Stimulated activated CD8-positive, alpha-beta memory T cell treated with anti-CD3 and anti-CD28 coated beads, Interleukin-7, amount 100 ng/mL, for 1 hour (primary cell): Measurements from ENCODE around the gene BCL2.

Experiments used
- DNase-seq, 2 donors: peaks; one replicate each; pipeline ENCODE4 v3.0.0-alpha.2; 2020; ENCODE audit warnings: low read depth in 2 of 2

BCL2 gene

DNA sequence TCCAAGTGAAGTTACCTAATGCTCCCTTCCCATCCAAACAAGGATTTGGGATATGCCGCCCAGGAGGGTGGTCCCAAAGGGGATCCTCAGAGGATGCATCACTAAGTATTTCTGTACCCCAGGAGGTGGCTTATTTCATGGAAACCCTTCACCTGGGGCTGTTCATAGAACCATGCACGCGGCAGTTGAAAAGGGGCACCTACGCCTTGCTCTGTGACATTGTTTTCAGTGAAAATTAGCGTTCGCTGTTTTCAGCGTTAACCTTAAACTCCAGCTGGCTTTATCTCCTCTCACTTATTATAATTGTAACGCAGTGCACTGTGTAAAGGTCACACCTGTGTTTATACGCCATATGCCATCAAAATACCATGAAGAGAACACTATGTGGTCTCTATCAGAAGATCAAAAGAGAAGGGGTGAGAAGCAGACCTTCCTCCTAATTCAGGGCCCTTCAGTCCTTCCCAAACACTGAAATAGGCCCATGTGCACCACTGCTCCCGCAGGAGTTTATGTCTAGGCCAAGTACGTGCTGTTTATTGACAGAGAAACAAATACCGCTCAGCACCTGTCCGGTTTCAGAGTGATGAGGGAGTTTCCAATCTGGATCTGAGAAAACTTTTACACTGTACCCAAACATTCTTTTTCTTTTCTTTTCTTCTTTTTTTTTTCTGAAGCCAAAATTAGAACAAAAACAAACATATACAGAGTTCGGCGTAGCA is 162.1 kb downstream of the BCL2 start:
- no peak for DNase-seq

DNA sequence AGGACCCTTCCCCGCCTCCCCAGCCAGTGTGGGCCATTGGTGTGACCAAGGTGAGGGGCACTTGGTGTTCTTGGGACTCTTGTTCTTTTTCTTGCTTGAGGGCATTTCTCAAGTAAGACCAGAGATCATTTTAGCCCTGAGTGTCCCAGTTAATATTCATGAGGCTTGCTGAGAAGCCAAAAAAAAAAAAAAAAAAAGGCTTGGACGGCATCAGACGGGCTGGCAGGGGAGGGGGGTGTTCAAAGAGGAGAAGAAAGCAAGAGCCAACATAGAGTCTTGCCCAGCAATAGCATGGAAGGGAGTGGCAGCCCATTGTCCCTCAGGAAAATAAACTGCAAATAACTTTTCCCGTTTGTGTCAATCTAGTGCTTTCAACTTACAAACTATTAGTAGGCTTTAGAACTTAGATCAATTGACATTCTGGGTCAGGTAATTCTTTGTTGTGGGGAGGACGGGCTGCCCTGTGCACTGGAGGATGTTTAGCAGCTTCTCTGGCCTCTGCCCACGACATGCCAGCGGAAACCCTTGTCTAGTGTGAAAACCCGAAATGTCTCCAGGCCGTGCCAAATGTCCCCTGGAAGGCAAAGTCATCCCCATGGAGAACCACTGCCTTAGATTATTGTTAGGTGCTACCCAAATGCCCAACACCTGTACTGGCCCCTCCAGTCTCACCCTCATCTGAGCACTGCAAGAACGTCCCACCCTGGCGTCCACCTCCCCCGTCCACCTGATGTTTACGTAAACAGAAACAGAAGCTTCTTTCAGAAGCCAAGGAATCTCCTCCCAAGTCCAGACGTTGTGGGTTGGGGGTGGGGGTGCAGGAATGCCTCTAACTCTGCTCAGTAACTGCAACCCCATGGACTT is 163.4 kb downstream of the BCL2 start:
- no peak for DNase-seq

DNA sequence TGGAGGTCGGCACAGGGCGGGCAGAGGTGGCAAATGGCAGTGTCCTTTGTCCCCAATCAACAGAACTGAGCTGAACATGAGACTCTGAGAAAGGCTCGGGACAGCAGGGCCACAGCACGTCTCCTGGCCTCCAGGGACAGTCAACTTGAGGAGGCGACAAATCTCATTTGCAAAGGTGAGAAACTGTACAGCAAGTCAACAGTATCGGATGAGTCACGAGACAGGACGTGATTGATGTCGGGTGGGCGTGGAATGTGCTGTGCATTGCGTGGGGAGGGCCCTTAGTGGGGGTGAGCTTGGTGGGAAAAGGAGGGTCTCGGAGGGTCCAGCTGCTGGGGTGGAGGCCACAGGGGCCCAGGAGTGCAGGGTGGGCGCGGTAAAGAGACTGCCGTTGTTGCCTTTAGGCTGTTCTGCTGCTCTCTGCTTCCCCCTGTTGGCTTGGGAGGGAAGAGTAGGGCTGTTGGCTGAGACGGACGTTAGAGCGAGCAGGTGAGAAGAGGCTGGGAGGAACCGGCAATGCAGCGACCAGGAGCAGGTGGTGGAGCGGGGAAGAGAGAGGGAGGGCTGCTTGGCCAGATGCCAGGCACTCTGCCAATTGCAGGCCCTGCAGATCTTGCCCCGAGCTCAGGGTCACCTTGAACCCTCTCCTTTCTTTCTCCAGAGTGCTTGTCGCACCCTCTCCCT is 164.3 kb downstream of the BCL2 start:
- DNase-seq, result peak; percentile 58 to 61

DNA sequence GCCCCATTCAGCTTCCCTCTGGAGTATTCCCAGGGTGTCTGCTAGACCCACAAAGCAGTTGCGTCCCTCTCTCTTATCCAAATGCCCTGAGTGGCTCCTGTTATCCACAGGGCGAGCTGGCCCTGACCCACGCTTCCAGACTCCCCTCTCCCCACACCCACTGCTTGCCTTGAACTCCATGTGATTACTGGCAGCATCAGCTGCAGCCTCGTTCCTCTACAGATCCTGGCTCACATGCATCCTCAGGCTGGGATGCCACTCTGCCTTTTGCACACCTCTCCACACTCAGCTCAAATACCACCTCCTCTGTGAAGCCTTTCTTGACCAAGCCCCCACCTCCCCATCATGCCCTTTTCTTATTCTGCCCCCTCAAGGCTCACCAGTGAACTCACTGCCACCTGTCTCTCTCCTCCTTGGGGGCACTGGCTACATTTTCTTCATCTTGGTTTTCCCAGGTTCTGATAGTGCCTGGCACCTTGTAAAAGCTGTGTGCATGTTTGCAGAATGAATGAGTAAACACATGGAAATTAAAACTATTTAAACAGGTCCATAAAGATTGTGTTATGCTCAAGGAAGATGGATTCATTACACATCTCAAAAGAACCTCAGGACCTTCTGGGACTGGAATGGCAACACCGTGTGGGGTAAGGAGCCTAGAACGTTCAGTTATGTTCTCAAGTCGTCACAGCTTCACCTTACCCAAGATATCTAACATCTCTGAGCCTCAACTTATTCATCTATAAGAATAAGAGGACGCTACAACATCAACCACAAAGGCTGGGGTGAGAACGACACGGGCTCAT is 165.0 kb downstream of the BCL2 start:
- DNase-seq, result no peak

DNA sequence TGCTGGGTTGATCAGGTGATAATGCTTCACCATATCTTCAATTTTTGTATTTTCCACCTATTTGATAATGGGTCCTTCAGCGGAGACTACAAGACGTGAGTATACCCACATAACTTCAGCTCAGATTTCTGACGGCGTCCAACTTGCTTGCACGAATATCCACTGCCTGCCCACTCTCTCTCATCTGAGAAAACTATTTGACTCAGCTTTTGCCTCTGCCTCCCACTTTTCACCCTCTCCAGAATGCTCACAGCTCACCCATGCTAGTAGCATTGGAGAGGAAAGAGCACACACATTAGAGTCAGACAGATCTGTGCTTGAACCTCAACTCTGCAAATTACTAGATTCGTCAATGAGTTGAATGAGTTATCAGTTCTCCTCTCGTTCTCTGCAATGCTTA is 166.8 kb downstream of the BCL2 start:
- DNase-seq, result no peak

DNA sequence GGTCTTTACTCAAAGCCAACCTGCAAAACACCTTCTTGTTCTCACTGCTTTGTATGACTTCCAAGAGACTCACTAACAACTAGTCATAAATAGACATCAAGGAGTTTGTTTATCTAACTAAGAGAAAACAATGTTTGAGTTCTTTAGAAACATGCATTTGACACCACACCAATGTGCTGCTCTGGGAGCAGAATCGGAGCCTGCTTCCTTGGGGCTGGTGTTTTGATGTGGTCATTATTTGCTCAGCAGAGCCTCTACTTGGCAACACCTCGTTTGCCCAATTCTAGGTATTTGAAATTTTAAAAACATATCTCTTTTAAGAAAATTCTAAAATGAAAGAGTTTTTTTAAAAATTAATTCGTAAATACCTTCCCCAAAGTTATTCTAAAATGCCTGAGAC is 167.5 kb downstream of the BCL2 start:
- no peak for DNase-seq

DNA sequence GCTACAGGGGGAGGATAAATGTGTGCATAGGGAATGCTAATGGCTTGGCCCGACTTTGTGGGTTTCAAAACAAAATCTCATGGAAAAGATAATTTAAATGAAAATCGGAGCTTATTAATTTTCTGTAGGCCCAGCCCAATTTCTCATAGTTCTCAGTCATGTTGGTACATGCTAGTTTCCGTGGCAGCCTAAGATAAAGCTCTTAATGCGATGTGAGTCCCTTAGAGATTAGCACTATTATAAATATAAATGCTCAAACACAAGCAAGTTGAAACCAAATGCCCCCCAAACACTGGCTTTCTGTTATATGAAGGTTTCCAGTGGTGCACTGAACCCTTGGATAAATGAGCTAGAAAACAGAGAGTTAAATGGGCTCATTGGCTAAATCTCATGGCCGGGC is 168.0 kb downstream of the BCL2 start:
- no peak for DNase-seq

DNA sequence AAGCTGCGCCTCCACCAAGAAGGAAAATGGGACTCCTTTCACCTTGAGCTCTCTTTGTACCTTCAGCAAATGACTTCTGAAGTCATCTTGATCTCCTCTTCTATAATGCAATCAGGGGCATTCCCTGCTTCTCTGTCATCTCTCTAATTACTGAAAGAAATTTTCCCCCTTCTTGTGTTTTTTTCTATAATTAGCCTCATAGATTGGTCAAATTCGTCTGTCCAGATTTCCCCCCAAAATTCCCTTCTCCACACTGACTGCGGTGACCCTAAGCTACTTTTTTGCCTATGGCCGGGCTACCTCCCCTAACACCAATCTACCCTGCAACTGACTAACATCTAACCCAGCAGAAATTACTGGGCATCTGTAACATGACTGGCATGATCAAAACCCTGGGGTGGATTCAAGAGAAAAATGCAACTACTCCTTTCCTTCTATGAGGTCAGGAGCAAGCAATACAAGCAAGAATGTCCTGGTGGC is 168.6 kb downstream of the BCL2 start:
- no peak for DNase-seq

DNA sequence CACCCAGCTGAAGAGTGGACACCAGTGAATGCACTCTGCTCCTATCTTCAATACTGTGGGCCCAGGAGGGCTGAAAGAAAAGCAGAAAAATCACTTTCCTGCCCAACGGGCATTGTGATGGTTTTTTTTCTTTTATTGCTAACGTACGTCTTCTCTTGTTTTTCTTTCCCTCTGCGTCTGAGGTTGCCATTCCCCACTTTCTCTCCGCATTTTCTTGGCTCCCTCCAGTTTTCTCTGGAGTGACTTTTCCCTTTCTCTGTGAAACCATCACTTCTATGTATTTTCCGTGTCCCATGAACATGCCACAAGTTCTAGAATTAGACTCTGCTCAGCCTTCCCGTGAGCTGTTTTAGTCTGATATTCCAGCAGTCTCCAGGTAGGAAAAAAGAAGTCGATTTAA is 169.2 kb downstream of the BCL2 start:
- DNase-seq, result no peak

DNA sequence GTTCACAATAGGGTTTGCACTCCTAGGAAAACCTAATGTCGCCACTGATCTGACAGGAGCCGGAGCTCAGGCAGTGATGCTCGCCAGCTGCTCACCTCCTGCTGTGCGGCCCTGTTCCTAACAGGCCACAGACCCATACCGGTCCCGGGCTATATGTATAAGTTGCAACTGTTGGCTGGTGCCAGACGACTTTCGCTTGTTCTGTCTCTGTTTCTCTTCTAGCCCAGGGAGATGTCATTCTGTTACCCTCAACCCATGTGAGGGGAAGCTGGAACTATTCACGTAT is 170.3 kb downstream of the BCL2 start:
- DNase-seq, result no peak

DNA sequence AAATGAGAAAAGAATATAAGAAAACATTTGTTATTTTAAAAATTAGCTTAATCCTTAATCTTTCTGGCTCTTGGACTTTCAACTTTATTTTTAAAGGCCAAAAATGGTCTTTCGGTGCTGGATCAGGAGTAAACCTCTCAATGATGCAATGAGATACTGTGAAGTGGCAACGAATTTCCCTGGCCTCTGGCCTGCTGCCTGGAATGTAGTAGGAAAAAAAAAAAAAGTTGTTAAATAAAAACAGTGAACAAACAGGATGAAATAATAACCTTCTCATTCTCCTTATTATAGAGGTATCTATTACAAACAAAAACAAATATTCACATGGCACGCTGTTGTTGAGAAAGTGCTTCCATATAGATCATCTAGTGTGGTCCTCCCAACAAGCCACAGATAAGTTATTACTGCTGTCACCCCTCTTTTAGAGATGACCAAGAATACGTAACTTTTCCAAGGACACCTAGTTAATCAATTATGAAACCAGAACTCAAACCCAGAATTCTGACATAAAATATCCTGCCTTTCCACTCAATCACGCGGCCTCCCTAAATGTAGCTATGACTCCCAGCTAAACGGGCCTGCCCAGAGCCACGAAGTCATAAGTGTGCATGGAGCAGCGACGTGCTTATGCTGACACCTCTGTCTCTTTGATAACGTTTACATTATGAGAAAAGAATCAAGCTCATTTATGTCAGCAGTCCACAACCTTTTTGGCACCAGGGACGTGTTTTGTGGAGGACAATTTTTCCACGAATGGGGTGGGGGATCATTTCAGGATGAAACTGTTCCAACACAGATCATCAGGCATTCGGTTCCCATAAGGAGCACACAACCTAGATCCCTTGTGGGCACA is 170.9 kb downstream of the BCL2 start:
- no peak for DNase-seq

DNA sequence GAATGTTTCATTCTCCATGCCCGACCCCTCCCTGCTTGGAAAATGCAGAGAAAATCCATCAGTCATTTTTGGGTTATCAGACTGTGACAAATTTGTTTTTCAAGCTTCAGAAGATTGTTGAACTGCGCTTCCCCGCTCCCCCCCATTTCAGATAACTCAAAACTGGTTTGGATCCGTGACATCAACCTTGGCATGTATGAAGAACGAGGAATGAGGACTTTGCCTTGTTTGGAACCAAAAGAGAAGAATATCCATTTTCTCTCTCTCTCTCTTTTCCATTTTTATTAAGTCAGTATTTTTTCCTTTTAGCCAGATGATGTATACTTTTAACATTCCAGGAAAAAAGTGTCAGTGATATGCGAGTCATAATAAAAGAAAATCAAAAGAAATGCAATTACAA is 171.6 kb downstream of the BCL2 start:
- no peak for DNase-seq

DNA sequence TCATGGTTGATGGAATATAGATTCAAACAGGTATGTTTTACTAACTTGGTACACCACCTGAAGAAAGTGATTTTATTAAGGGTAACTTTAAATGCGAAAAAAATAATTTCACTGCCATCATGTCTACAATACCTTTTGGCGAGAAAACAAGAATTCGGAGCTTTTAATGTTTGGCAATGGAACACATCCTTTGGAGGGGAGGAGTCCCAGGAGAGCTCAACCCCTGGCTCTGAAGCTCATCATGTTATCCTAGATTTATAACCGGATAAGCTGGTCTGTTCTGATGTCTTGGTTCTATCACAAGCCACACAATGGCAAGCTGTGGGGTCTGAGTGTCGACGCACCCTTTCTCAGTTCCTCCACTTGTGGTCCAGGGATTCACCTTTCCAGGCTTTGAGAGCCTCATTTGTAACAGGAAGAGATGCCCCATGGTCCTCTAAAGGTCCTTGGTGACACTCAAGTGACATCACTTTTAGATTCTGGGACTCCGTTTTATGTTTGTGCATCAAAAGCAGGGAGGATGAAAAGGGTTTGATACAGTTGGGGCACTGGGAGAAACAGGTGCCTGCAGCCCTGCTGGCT is 172.7 kb downstream of the BCL2 start:
- DNase-seq, result no peak

DNA sequence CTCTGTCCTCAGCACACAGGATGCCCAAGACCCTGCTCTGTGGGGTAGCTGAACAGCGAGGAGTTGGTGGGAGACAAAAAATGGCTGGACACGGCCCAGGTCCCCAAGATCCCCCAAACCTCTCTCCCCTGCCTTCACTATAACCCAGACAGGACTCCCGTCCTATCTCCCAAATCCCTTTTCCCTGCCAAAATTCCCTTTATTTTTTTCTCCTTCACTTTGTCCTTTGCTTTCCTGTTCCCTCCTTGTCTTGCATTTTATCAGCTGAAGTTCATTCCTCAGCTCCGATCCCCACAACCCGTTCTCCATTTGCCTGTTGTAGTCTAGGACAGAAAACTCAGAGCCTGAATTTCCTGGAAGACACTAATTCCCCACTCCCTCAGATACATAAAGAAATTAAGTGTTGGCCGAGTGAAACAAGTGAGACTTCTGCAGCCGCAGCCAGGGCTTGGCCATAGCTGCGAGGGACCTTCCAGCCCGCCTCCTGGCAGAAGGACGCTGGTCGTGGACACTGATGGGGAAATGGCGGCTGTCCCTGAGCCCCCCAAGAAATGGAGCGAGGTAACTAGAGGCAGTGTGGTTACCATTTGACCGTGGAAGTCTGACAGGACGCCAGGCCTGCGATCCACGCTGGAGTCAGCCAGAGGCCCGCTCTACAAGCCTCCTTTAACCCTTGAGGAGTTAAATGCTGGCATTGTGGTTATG is 173.6 kb downstream of the BCL2 start:
- no peak for DNase-seq

DNA sequence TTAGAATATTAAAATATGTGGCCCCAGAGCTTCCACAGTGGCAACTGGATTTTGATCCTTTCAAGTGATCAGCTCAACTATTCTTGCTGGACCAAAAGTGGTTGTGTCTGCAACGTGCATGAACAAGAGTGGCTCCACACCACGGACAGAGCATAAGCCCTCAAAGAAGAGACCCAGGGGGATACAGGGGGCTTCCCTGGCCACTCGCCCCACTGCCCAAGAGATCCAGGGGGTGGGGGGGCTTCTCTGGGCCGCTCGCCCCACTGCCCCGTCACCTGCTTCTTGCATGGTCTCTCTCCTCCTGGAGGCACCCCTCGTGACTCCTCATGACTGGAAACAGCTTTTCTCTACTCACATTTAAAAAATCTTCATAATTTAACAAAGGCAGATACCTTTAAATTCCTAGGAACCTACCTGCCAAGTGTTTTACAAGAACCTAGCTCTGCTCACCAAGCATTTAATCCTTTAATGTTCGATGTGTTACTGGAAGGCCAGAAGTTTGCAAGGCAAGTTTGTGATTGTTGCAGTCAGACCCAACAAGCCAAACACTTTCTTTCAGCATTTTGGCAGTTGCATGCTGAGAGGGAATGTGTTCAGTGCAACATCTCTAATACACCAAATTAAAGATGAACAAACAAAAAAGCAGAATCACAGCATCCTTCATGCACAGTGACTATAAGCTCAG is 174.3 kb downstream of the BCL2 start:
- no peak for DNase-seq

DNA sequence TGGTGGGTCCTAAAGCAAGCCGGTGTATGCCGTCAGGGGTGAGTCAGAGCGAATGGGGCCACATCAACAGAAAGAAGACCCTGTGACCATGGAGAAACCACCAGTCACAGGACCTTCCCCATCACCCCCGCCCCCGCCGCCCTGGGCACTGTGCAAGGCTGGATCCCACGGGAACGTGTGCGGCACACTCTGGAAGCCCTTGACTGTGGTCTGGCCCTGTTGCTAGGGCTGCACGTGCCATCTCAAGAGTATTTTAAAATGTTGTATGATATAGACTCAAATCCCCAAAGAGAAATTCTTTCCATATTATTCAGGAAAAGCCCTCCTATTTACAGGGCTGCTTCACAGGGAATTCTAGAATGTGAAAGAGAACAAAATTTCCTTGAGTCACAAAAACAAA is 174.8 kb downstream of the BCL2 start:
- DNase-seq, result no peak

DNA sequence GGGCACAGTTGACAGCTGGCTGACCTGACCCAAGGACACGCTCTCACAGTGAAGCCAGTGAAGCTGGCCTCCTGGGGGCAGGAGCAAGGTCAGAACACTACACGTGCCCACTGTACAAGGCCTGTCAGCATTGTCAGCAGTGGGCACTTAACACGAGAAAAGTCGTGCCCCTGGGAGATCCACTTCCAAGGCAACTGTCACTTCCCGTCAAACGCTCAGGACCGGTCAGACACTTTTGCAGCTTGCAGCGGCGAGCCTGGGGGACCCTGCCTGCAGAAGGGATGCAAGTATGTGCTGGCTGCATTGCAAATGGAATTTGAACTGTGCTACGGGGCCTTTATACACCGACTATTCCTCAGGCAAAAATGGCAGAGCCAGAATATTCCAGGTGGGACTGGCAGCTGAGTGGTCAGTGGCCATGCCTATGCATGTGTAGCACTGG is 176.2 kb downstream of the BCL2 start:
- DNase-seq, result no peak

DNA sequence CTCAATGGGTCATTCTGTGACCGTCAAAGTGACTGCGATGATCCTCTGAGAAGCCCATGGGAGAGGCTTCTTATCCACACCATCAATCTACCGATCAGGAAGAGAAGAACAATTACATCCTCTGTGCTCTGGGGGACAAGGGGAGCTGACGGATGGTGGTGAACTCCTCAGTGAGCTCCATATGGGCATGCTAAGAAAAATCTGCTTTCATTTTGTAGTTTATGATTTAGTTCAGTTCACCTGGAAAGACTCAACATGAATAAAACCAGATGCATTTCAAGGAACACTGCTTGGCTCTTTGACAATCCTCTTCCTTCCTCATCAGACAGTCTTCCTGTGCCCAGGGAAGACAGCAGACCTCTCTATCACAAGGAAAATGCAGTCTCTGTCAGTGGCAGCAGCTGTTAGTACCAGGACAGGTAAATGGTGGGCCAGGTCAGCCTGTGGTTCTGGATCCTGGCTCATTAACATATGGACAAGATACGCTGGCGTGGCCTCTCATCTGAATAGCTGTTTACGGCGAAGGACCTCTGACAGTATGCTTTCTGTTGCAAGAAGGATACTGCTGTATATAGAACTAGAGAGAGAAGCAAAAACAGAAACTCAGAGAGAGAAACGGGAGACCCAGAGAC is 176.9 kb downstream of the BCL2 start:
- DNase-seq, result no peak

DNA sequence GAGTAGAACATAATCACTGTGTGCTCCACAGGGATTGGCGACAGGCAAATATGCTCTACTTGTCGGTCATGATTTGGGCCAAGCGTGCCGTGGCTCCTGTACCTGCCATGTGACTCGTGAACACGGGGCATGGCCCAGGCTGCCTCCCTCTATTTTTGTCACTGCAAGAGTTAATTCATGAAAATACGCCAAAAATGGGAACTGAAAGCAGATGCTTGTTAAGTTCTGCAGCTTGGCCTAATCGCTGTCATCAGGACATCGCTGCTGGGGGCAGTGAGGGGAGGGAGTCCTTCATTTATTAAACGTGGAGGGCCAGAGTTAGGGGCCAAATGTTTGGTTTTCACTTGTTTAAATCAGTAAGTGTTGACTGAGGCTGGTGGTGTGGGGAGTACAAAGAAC is 177.8 kb downstream of the BCL2 start:
- DNase-seq, result no peak
